ENCODE measurements around the gene AUP1.
"Not testable (repeated sequence)": the region's sequence is repeated elsewhere in the genome, so short reads cannot be mapped to it uniquely, and the experiment has no call there.

AUP1 gene

DNA sequence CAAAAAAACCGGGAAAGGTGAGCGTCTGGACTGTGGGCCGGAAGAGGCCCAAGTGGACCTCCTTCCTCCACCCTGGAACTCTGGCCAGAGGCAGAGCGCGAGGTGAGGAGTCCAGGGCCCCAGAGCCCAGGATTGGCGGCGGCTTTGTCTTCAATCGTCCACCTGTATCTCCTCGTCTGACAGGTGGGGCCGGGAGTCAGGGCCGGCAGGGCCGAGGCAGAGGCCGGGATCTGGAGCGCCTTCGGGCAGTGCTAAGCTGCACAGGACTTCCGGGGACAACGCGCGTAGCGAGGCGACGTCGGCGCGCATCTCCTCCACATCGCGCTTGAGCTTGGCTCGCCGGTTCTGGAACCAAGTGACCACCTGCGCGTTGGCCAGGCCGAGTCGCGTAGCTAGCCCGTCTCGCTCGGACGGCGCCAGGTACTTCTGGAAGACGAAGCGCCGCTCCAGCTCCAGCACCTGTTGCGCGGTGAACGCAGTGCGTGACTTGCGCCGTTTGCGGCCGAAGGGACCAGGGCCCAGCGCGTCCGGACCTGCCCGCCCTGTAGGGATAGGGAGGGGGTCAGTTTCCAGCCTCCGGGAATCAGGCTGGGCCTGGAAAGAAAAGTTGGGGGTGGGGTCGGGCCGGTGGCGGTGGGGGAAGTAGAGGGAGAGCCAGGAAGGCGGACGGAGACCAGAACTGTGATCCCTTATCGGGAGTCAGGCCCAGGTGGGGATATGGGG, 31.6 kb downstream of the AUP1 start:
- H3K4me1 ChIP-seq (ENCODE audit: control insufficient read depth, insufficient read depth, low read length), result peaks cover 36% of the 10 kb centered on the region
- no peaks in the 10 kb centered on the region for H3K9me3 ChIP-seq (ENCODE audit: control insufficient read depth, low read length)
- H3K4me3 ChIP-seq (ENCODE audit: insufficient read depth, low read depth, low read length), result peak overlapping the region; percentile 29
- WGBS, 2 experiments, result 4% methylated on average over 61 of the region's 61 CpGs
- H3K27me3 ChIP-seq (ENCODE audit: control insufficient read depth, insufficient read depth, low read length, poor library complexity, severe bottlenecking), result peaks cover 80% of the 10 kb centered on the region
- no peak overlapping the region for H3K27ac ChIP-seq (ENCODE audit: insufficient read depth, low read depth, low read length, poor library complexity, severe bottlenecking)
- H3K36me3 ChIP-seq (ENCODE audit: control insufficient read depth, insufficient read depth, low read length), result no peaks in the 10 kb centered on the region

DNA sequence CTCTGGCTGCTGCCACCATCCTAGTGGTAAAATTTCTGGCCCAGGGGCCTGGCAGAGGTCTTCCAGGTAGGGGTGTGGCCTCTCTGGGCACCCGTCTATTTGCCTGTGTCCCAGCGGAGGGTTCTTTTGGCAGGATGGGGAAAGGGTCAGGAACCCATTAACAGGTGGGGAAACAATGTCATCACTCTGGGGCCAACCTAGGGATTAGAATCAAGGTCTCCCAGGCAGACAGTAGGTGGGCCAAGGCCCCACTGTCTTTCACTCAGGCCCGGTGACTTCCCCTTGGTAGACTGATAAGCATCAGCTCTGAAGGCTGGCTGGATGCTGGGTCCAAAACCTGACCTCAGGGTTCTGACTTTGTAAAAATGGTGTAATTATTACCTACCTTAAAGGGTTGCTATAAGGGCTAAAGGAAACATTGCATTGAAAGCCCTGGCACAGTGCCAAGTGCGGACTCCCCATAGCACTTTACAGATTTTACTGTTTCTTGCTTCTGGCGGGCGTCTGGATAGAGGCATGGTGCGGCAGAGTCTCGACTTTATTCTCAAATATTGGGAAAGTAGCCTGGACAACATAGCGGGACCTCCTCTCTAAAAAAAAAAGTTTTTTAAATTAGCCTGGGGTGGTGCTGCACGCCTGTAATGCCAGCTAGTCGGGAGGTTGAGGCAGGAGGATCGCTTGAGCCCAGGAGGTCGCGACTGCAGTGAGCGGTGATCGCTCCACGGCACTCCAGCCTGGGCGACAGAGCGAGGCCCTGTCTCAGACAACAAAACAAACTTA, 32.3 kb downstream of the AUP1 start:
- Histone ChIP-seq H3K4me1 (ENCODE audit: control insufficient read depth, insufficient read depth, low read length) (peaks cover 28% of the 10 kb centered on the region), H3K27me3 (ENCODE audit: control insufficient read depth, insufficient read depth, low read length, poor library complexity, severe bottlenecking) (peaks cover 73% of the 10 kb centered on the region), H3K4me3 (ENCODE audit: insufficient read depth, low read depth, low read length) (no peak overlapping the region), H3K27ac (ENCODE audit: insufficient read depth, low read depth, low read length, poor library complexity, severe bottlenecking) (no peak overlapping the region), H3K9me3 (ENCODE audit: control insufficient read depth, low read length) (no peaks in the 10 kb centered on the region), H3K36me3 (ENCODE audit: control insufficient read depth, insufficient read depth, low read length) (no peaks in the 10 kb centered on the region)
- WGBS, 2 experiments, result 66 to 70% methylated on average over 19 of the region's 19 CpGs

DNA sequence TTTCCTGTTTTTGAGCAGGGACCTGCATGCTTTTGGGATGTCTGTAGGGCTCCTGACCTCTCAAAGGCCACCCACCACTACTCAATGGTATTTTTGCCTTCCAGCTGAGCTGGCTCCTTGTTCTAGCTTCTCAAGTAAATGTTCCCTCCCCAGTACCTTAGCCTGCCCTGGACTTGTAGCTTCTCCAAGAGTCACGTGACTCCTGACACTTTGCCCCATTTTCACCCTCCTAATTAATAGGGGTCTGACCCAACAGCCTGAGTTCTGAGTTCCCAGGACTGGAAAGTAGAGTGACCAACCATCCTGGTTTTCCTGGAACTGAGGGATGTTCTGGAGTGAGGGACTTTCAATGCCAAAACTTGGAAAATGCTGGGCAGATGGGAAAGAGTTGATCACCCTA, 34.1 kb downstream of the AUP1 start:
- Histone ChIP-seq H3K4me1 (ENCODE audit: control insufficient read depth, insufficient read depth, low read length) (peaks cover 20% of the 10 kb centered on the region), H3K4me3 (ENCODE audit: insufficient read depth, low read depth, low read length) (no peak overlapping the region), H3K27ac (ENCODE audit: insufficient read depth, low read depth, low read length, poor library complexity, severe bottlenecking) (no peak overlapping the region), H3K9me3 (ENCODE audit: control insufficient read depth, low read length) (no peaks in the 10 kb centered on the region), H3K36me3 (ENCODE audit: control insufficient read depth, insufficient read depth, low read length) (peaks cover 14% of the 10 kb centered on the region), H3K27me3 (ENCODE audit: control insufficient read depth, insufficient read depth, low read length, poor library complexity, severe bottlenecking) (peaks cover 55% of the 10 kb centered on the region)
- 86 to 100% methylated on average over 1 of the region's 1 CpG for WGBS, 2 experiments

- Histone ChIP-seq H3K27me3 (ENCODE audit: control insufficient read depth, insufficient read depth, low read length, poor library complexity, severe bottlenecking) (peaks cover 36% of the 10 kb centered on the region), H3K9me3 (ENCODE audit: control insufficient read depth, low read length) (no peaks in the 10 kb centered on the region), H3K36me3 (ENCODE audit: control insufficient read depth, insufficient read depth, low read length) (peaks cover 21% of the 10 kb centered on the region), H3K4me3 (ENCODE audit: insufficient read depth, low read depth, low read length) (no peak overlapping the region), H3K4me1 (ENCODE audit: control insufficient read depth, insufficient read depth, low read length) (peaks cover 4% of the 10 kb centered on the region), H3K27ac (ENCODE audit: insufficient read depth, low read depth, low read length, poor library complexity, severe bottlenecking) (no peak overlapping the region)
- WGBS, 2 experiments, result 93 to 94% methylated on average over 3 of the region's 3 CpGs
Observed at GRCh38 chr2:74493546-74493945, 36.0 kb downstream of the AUP1 start.

DNA sequence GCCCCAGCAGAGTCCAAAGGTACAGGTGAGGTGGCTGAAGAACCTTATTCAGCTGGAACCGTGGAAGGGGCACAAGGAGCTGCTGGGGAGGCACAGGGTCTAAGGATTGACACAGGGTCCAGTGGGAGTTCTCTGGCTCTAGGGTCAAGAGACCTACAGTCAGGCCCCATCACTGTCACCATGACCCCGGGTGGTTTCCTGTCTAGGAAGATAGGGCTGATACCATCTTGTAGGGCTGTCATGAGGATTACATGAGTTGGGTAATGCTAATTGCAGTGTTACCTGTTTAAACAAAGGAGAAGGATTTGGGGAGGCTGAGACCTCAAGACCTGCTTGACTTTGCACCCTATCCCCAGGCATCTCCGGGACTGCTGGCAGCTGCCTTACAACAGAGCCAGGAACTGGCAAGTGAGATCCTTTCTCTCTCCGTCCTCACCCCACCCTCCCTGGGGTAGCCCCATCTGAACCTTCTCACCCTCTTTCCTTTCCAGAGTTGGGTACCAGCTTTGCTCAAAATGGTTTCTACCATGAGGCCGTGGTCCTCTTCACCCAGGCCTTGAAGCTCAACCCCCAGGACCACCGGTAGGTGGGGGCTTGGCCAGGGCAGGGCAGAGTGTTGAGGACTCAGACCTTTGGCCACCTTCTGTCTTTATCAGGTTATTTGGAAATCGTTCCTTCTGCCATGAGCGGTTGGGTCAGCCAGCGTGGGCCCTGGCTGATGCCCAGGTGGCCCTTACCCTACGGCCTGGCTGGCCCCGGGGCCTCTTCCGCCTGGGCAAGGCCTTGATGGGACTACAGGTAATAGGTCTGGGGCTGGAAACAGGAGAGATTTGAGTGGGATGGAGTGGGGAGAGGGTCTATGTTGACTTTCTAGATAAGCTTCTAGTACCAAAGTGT, 37.6 kb downstream of the AUP1 start:
- WGBS, 2 experiments, result 95 to 97% methylated on average over 12 of the region's 12 CpGs
- Histone ChIP-seq H3K9me3 (ENCODE audit: control insufficient read depth, low read length) (no peaks in the 10 kb centered on the region), H3K27ac (ENCODE audit: insufficient read depth, low read depth, low read length, poor library complexity, severe bottlenecking) (no peak overlapping the region), H3K27me3 (ENCODE audit: control insufficient read depth, insufficient read depth, low read length, poor library complexity, severe bottlenecking) (peaks cover 20% of the 10 kb centered on the region), H3K36me3 (ENCODE audit: control insufficient read depth, insufficient read depth, low read length) (peaks cover 21% of the 10 kb centered on the region), H3K4me1 (ENCODE audit: control insufficient read depth, insufficient read depth, low read length) (no peaks in the 10 kb centered on the region), H3K4me3 (ENCODE audit: insufficient read depth, low read depth, low read length) (no peak overlapping the region)

DNA sequence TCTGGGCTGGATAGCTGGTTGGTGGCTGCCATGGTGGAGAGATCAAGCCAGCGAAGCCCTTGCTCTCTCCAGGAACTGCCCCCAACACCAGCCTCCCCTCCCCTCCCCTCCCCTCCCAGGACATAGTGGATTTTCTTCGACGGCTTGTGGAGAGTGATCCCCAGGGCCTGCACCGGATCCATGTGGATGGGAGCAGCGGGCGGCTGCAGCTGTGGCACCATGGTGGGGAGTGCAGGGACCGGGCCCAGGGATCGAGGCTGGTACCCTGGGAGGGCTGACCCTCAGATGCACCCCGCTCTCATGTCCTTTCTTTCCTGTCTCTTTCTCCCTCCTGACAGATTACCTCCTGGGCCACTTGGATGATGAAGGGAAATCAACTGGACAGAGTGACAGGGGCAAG, 39.6 kb downstream of the AUP1 start:
- Histone ChIP-seq H3K4me3 (ENCODE audit: insufficient read depth, low read depth, low read length) (no peak overlapping the region), H3K9me3 (ENCODE audit: control insufficient read depth, low read length) (no peaks in the 10 kb centered on the region), H3K36me3 (ENCODE audit: control insufficient read depth, insufficient read depth, low read length) (peaks cover 21% of the 10 kb centered on the region), H3K27me3 (ENCODE audit: control insufficient read depth, insufficient read depth, low read length, poor library complexity, severe bottlenecking) (no peaks in the 10 kb centered on the region), H3K4me1 (ENCODE audit: control insufficient read depth, insufficient read depth, low read length) (no peaks in the 10 kb centered on the region), H3K27ac (ENCODE audit: insufficient read depth, low read depth, low read length, poor library complexity, severe bottlenecking) (no peak overlapping the region)
- 86 to 95% methylated on average over 8 to 9 of the region's 9 CpGs for WGBS, 2 experiments

DNA sequence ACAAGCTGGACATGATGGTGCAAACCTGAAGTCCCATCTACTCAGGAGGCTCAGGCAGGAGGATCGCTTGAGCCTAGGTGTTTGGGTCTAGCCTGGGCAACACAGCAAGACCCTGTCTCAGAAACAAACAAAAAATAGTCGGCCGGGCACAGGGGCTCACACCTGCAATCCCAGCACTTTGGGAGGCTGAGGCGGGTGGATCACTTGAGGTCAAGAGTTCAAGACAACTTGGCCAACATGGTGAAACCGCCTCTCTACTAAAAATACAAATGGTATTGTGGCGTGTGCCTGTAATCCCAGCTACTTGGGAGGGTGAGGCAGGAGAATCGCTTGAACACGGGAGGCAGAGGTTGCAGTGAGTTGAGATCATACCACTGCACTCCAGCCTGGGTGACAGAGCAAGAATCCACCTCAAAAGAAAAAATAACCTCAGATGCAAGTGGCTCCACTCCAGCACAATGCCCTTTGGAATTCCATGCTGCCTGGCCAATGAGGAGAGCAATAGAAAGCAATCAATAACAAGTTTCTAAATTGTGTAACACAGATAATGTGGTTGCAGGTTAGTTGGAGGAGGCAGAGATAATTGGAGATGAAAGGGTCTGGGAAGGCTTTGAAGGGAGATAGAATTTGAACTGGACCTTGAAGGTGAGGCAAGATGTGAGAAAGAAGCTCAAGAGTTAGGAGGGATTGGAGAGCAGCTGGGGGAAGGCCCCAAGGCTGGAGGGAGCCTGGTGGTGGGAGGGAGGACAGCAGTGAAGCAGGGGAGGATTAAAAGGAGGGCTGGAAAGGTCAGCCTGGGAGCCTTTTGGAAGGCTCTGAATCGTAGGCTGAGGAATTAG, 40.6 kb downstream of the AUP1 start:
- H3K27me3 ChIP-seq (ENCODE audit: control insufficient read depth, insufficient read depth, low read length, poor library complexity, severe bottlenecking), result no peaks in the 10 kb centered on the region
- peaks cover 21% of the 10 kb centered on the region for H3K36me3 ChIP-seq (ENCODE audit: control insufficient read depth, insufficient read depth, low read length)
- no peak overlapping the region for H3K4me3 ChIP-seq (ENCODE audit: insufficient read depth, low read depth, low read length)
- H3K9me3 ChIP-seq (ENCODE audit: control insufficient read depth, low read length), result no peaks in the 10 kb centered on the region
- H3K4me1 ChIP-seq (ENCODE audit: control insufficient read depth, insufficient read depth, low read length), result no peaks in the 10 kb centered on the region
- no peak overlapping the region for H3K27ac ChIP-seq (ENCODE audit: insufficient read depth, low read depth, low read length, poor library complexity, severe bottlenecking)
- WGBS, 2 experiments, result 91 to 92% methylated on average over 9 of the region's 9 CpGs

- Histone ChIP-seq H3K27ac (ENCODE audit: insufficient read depth, low read depth, low read length, poor library complexity, severe bottlenecking) (no peak overlapping the region), H3K36me3 (ENCODE audit: control insufficient read depth, insufficient read depth, low read length) (peaks cover 13% of the 10 kb centered on the region), H3K4me3 (ENCODE audit: insufficient read depth, low read depth, low read length) (no peak overlapping the region), H3K9me3 (ENCODE audit: control insufficient read depth, low read length) (no peaks in the 10 kb centered on the region), H3K4me1 (ENCODE audit: control insufficient read depth, insufficient read depth, low read length) (peaks cover 9% of the 10 kb centered on the region), H3K27me3 (ENCODE audit: control insufficient read depth, insufficient read depth, low read length, poor library complexity, severe bottlenecking) (no peaks in the 10 kb centered on the region)
- 98 to 100% methylated on average over 2 of the region's 2 CpGs for WGBS, 2 experiments
Observed at GRCh38 chr2:74486141-74486540, 43.4 kb downstream of the AUP1 start.

DNA sequence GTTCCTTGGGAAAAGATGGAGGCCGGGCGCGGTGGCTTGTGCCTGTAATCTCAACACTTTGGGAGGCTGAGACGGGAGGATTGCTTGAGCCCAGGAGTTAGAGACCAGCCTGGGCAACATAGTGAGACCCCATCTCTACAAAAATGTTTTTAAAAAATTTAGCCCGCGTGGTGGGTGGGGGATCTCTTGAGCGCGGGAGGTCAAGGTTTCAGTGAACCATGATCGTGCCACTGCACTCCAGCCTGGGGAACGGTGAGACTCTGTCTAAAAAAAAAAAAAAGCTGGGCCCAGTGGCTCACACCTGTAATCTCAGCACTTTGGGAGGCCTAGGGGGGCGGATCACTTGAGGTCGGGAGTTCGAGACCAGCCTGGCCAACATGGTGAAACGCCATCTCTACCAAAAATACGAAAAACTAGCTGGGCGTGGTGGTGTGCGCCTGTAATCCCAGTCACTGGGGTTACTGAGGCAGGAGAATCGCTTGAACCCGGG, 45.8 kb downstream of the AUP1 start:
- Histone ChIP-seq H3K4me3 (ENCODE audit: insufficient read depth, low read depth, low read length) (peak overlapping the region; percentile 98), H3K4me1 (ENCODE audit: control insufficient read depth, insufficient read depth, low read length) (peaks cover 12% of the 10 kb centered on the region)
- not testable (repeated sequence) for H3K9me3 ChIP-seq (ENCODE audit: control insufficient read depth, low read length); H3K27ac ChIP-seq (ENCODE audit: insufficient read depth, low read depth, low read length, poor library complexity, severe bottlenecking); H3K36me3 ChIP-seq (ENCODE audit: control insufficient read depth, insufficient read depth, low read length); H3K27me3 ChIP-seq (ENCODE audit: control insufficient read depth, insufficient read depth, low read length, poor library complexity, severe bottlenecking)
- 89% methylated on average over 19 of the region's 19 CpGs for WGBS, 2 experiments

All from ectodermal cell (in vitro differentiated cells).